ENCODE measurements around the gene CFAP100.

CFAP100 gene

GRCh38 chr3:126378341-126378751 is 16.4 kb upstream of the CFAP100 start:
- TF ChIP-seq CTCF (IDR thresholded peaks at IDR 0.05), result no peak
- no peak for TF ChIP-seq ZFX (IDR thresholded peaks at IDR 0.05; ENCODE audit: borderline replicate concordance)

GRCh38 chr3:126380011-126380768 is 14.5 kb upstream of the CFAP100 start:
- TF ChIP-seq ZFX (IDR thresholded peaks at IDR 0.05; ENCODE audit: borderline replicate concordance) (no peak), CTCF (IDR thresholded peaks at IDR 0.05) (no peak)
- no peak overlapping the region for H3K27ac ChIP-seq

More at GRCh38 chr3:126378341-126378751, 16.4 kb upstream of the CFAP100 start:
- no peak overlapping the region for H3K27ac ChIP-seq

GRCh38 chr3:126381966-126382365 is 12.7 kb upstream of the CFAP100 start:
- no peak for TF ChIP-seq ZFX (IDR thresholded peaks at IDR 0.05; ENCODE audit: borderline replicate concordance)
- no peak for TF ChIP-seq CTCF (IDR thresholded peaks at IDR 0.05)
- no peak overlapping the region for H3K27ac ChIP-seq

- no peak overlapping the region for H3K27ac ChIP-seq
- TF ChIP-seq CTCF (IDR thresholded peaks at IDR 0.05), result peak; percentile 98
- TF ChIP-seq ZFX (IDR thresholded peaks at IDR 0.05; ENCODE audit: borderline replicate concordance), result no peak
Observed at GRCh38 chr3:126389112-126389793, 5.5 kb upstream of the CFAP100 start.

- H3K27ac ChIP-seq, result no peak overlapping the region
- TF ChIP-seq ZFX (IDR thresholded peaks at IDR 0.05; ENCODE audit: borderline replicate concordance) (no peak), CTCF (IDR thresholded peaks at IDR 0.05) (no peak)
Observed at GRCh38 chr3:126389794-126390146, 4.9 kb upstream of the CFAP100 start.

- TF ChIP-seq ZFX (IDR thresholded peaks at IDR 0.05; ENCODE audit: borderline replicate concordance), result no peak
- no peak for TF ChIP-seq CTCF (IDR thresholded peaks at IDR 0.05)
- no peak overlapping the region for H3K27ac ChIP-seq
Observed at GRCh38 chr3:126390201-126390600, 4.5 kb upstream of the CFAP100 start.

- TF ChIP-seq CTCF (IDR thresholded peaks at IDR 0.05), result no peak
- TF ChIP-seq ZFX (IDR thresholded peaks at IDR 0.05; ENCODE audit: borderline replicate concordance), result no peak
- no peak overlapping the region for H3K27ac ChIP-seq
Observed at GRCh38 chr3:126390751-126391150, 4.0 kb upstream of the CFAP100 start.
